Large intestine (tissue), 3 donors: ENCODE measurements around the gene PLCB2. TPM values are rescaled to one million over a fixed set of nuclear protein-coding genes. Genes with fewer than 3 reads are reported as not detected.

Experiments
- DNase-seq, 2 donors: peaks; one replicate each; pipeline versions ENCODE4 v3.0.0 to v3.0.0-alpha.2; 2013
- H3K27ac ChIP-seq: one replicate; pipeline ENCODE4 v1.5.1; 2013; ENCODE audit warnings: low read length
- H3K27me3 ChIP-seq: 2 replicates; pipeline ENCODE4 v1.6.1; 2013; ENCODE audit warnings: low read length; ENCODE audit not compliant: control insufficient read depth, insufficient read depth
- H3K36me3 ChIP-seq: 2 replicates; pipeline ENCODE4 v1.6.1; 2013; ENCODE audit warnings: low read length; ENCODE audit not compliant: control insufficient read depth, insufficient read depth
- H3K4me1 ChIP-seq: one replicate; pipeline ENCODE4 v1.6.1; 2013; ENCODE audit warnings: low read length; ENCODE audit not compliant: control insufficient read depth, insufficient read depth
- H3K4me3 ChIP-seq: one replicate; pipeline ENCODE4 v1.5.1; 2013; ENCODE audit warnings: low read length
- H3K9me3 ChIP-seq: one replicate; pipeline ENCODE4 v1.6.1; 2013; ENCODE audit warnings: mild to moderate bottlenecking, low read depth, low read length, moderate library complexity; ENCODE audit not compliant: control insufficient read depth
- WGBS: methylation state at CpG from one replicate; pipeline ENCODE4 v1.1.5; 2013; ENCODE audit warnings: low lambda C conversion rate; ENCODE audit not compliant: insufficient coverage; 5-methylcytosine and 5-hydroxymethylcytosine counted together
- polyA plus RNA-seq: library from polyadenylated mRNA; unstranded; fragments of 120-200 nt; gene quantifications from one replicate; pipeline ENCODE4 v1.2.1, GENCODE V29; 2013

PLCB2 gene
- polyA plus RNA-seq, 1 donor = 11.7 TPM

DNA sequence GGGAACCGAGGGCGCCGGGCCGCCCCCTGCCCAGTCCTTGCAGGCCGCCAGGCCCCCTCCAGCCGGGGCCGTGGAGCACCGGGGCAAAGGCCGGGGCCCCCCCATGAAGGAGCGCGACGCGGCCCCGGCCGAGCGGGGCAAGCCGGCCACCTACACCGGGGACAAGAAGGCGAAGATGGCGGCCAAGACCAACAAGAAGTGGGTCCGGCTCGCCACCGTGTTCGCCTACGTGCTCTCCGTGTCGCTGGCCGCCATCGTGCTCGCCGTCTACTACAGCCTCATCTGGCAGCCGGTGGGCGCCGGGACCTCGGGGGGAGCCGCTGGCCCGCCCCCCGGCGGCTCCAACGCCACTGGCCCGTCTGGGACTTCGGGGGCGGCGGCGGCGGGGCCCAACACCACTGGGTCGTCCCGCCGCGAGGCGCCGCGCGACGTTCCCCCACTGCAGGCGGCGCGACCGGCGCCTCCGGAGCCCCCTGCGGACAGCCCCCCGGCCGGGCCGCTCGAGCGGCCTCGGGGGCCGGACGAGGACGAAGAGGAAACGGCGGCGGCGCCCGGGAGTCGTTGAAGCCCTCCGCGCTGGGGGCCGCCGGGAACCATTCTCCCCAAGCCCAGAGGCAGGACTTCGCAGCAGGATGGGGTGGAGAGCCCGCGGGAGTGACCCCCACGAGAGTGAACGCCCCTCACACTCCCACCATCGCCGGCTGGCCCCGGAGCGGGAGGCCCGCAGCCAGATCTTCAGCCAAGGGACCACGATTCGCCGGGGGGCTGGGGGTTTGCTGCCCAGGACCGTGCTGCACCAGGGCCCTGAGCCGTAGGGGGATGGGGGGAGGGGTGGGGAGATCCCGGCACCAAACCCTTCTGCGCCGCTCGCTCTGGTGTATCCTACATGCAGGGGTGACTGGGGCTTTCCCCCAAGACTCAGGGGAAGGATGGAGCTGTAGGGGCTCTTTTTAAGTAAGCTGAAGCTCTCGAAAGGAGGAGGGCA lies 16.5 kb upstream of the PLCB2 start:
- Histone ChIP-seq H3K4me1 (peaks cover 6% of the 10 kb centered on the region), H3K9me3 (no peaks in the 10 kb centered on the region), H3K27ac (no peak overlapping the region), H3K27me3 (peaks cover 3% of the 10 kb centered on the region), H3K36me3 (no peaks in the 10 kb centered on the region), H3K4me3 (peak overlapping the region; percentile 52)
- no CpG with 5 or more reads among the region's 101 CpGs for WGBS
- peak in 1 of 2 donors; percentile 43 for DNase-seq

- Histone ChIP-seq H3K36me3 (no peaks in the 10 kb centered on the region), H3K9me3 (no peaks in the 10 kb centered on the region), H3K4me1 (peaks cover 6% of the 10 kb centered on the region), H3K27me3 (peaks cover 3% of the 10 kb centered on the region), H3K27ac (peak within 1 kb of the TSS; percentile 31), H3K4me3 (peak within 1 kb of the TSS; percentile 52)
- no CpG with 5 or more reads among the region's 103 CpGs for WGBS
- peak; percentile 92 to 97 for DNase-seq
Observed at GRCh38 chr15:40323239-40323952, 15.7 kb upstream of the PLCB2 start, which contains the start of gene INAFM2. Gene INAFM2, plus strand, starts transcription at chr15:40323692. Its CDS starts 364 bp downstream, at chr15:40324056.

DNA sequence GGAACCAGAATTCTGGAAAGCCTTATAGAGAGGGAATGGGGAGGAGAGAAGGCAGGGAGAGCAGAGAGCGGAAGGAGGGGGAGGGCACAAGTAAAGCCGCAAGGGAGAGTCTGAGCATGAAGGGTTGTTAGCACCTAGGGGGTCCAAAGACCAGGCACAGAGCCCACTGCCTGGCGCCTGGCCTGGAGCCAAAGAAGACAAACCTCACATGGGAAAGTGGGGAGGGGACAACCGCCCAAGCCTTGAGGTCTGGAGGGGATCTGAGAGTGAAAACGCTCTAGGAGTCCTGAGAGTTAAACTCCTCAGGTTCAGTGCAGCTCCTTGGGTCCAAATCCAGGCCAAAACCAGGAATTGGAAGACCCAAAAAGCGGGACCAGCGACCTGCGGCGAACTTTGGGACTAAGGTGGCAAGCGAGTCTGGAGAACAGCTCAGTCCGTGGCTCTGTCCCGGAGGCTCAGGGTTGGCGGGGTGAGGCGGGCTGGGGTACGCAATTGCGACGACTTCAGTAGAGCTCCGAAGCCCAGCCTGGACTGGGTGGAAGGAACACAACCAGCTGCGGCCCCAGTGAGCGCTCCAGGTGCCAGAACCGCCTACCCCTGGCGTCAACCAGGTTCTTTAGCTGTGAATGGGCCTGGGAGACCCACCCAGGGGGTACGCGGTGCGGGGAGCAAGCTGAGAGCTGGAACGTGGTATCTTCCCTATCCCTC lies 14.9 kb upstream of the PLCB2 start:
- Histone ChIP-seq H3K4me3 (peak overlapping the region; percentile 37), H3K4me1 (peaks cover 6% of the 10 kb centered on the region), H3K9me3 (no peaks in the 10 kb centered on the region), H3K36me3 (no peaks in the 10 kb centered on the region), H3K27me3 (peaks cover 3% of the 10 kb centered on the region), H3K27ac (peak overlapping the region; percentile 31)
- peak in 1 of 2 donors; percentile 39 for DNase-seq
- WGBS = no CpG with 5 or more reads among the region's 26 CpGs

DNA sequence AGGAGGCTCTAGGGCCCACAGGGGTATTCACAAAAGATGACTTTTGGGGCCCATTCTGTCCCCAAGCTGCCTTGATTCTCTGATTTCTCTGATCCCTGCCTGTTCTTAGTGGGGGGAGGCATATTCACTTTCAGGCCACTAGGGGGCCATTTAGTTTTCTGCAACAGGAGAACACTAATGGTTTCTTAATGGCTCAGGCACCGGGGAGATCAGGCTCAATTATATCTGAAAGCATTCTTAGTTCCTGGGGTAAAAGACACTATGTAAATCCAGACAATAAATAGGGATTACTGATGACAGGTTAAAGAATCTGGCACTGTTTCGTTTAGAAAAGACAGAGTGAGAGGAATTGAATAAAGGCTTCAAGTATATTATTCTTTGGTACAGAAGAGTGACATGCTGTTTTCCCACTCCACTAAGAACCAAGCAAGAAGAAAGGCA lies 13.2 kb upstream of the PLCB2 start:
- DNase-seq = peak in 1 of 2 donors; percentile 52
- Histone ChIP-seq H3K9me3 (no peaks in the 10 kb centered on the region), H3K27ac (no peak overlapping the region), H3K36me3 (no peaks in the 10 kb centered on the region), H3K4me3 (no peak overlapping the region), H3K4me1 (peaks cover 6% of the 10 kb centered on the region), H3K27me3 (peaks cover 6% of the 10 kb centered on the region)
- 0% methylated on average over 1 of the region's 2 CpGs for WGBS

DNA sequence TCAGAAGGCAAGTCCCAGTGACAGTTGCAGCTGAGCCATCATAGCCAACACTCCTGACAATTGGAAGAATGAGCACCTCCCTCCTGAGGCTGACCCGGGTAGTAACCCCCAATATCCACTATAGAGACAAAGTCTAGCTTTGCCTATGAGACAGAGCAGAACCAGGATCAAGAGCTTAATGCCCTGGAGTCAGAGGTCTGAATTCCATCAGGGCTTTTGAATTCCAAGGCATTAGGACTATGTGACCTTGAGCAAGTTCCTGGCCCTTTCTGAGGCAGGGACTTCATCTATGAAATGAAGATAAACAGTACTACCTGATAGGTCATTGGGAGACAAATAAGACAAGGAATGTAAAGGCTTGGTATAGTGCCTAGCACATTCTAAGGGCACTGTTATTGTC lies 12.7 kb upstream of the PLCB2 start:
- H3K27ac ChIP-seq = no peak overlapping the region
- no CpG with 5 or more reads among the region's 1 CpG for WGBS
- peaks cover 6% of the 10 kb centered on the region for H3K4me1 ChIP-seq
- H3K4me3 ChIP-seq = no peak overlapping the region
- H3K36me3 ChIP-seq = no peaks in the 10 kb centered on the region
- peaks cover 6% of the 10 kb centered on the region for H3K27me3 ChIP-seq
- no peak for DNase-seq
- H3K9me3 ChIP-seq = no peaks in the 10 kb centered on the region

- Histone ChIP-seq H3K9me3 (no peaks in the 10 kb centered on the region), H3K27me3 (peaks cover 3% of the 10 kb centered on the region), H3K4me1 (peaks cover under 1% of the 10 kb centered on the region), H3K36me3 (no peaks in the 10 kb centered on the region), H3K27ac (no peak overlapping the region), H3K4me3 (no peak overlapping the region)
- 90% methylated on average over 2 of the region's 4 CpGs for WGBS
- DNase-seq = no peak
Observed at GRCh38 chr15:40317580-40317979, 9.8 kb upstream of the PLCB2 start.

DNA sequence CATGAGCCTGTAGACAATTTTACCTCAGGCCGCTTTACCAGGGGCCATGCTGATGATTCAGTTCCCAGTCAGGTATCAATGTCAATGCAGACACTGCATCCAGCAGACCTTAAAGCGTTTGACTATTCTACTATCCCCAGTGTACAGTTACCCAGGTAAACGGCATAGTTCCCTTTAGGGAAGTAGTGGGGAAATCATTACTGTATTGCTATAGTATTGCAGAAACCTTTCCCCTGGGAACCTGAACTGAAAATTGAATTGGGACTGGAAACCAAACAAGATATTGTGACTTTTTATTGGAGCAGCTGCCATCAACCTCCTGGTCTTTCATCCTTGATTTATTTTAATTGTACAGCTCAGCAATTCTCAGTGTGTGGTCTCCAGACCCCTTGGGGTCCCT lies 9.2 kb upstream of the PLCB2 start:
- DNase-seq = no peak
- WGBS = no CpG with 5 or more reads among the region's 3 CpGs
- Histone ChIP-seq H3K27me3 (peaks cover 7% of the 10 kb centered on the region), H3K9me3 (no peaks in the 10 kb centered on the region), H3K27ac (no peak overlapping the region), H3K36me3 (no peaks in the 10 kb centered on the region), H3K4me1 (no peaks in the 10 kb centered on the region), H3K4me3 (no peak overlapping the region)

DNA sequence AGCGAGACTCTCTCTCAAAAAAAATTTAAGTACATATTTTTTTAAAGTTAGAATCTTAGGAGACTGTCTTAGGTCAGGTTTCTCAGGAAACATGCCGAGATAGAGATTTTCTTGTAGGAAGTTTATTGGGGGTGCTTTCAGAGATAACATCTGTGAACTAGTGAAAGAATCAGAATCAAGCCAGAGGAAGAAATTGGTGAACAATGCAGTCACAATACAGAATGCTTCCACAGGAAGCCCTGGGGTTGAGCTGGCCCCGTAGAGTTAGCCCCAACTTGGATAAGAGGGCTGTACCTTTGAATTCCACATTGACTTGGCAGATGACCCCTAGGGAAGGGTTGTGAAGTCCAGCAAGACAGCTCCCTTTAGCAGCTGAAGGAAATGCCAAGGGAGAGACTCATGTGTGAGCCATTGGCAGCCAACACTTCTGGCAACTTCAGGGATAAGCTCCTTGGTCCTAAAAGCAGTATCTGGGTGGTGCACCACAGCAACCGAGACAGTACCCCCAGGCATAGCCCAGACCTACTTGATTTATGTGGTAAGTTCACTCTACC lies 7.1 kb upstream of the PLCB2 start:
- Histone ChIP-seq H3K4me3 (no peak overlapping the region), H3K27ac (no peak overlapping the region), H3K36me3 (no peaks in the 10 kb centered on the region), H3K9me3 (no peaks in the 10 kb centered on the region), H3K4me1 (no peaks in the 10 kb centered on the region), H3K27me3 (peaks cover 16% of the 10 kb centered on the region)
- DNase-seq = no peak
- no CpG with 5 or more reads among the region's 4 CpGs for WGBS

- peak in 1 of 2 donors; percentile 56 for DNase-seq
- Histone ChIP-seq H3K4me1 (no peaks in the 10 kb centered on the region), H3K9me3 (no peaks in the 10 kb centered on the region), H3K4me3 (no peak overlapping the region), H3K27ac (no peak overlapping the region), H3K27me3 (peaks cover 20% of the 10 kb centered on the region), H3K36me3 (no peaks in the 10 kb centered on the region)
- WGBS = no CpG with 5 or more reads among the region's 10 CpGs
Observed at GRCh38 chr15:40313531-40314398, 6.0 kb upstream of the PLCB2 start.
